ENCODE measurements around the gene REEP5. TPM values are rescaled to one million over a fixed set of nuclear protein-coding genes. Genes with fewer than 3 reads are reported as not detected.

The REEP5 gene
- total RNA-seq, 1 experiment from 2014 or later = 50.5 TPM

GRCh38 chr5:112857866-112858265, 64.2 kb downstream of the REEP5 start:
- intact Hi-C loops (cut with micrococcal nuclease; ENCODE audit: unreplicated experiment) = no loop called here
- Histone ChIP-seq H3K4me3 (ENCODE audit: low read depth, low read length, poor library complexity, severe bottlenecking) (no peak overlapping the region), H3K27ac (ENCODE audit: low read depth, low read length, poor library complexity, severe bottlenecking) (no peak overlapping the region), H3K4me1 (ENCODE audit: insufficient read depth, low read length, poor library complexity, severe bottlenecking) (peaks cover 9% of the 10 kb centered on the region), H3K36me3 (ENCODE audit: insufficient read depth, low read length, poor library complexity, severe bottlenecking) (peaks cover under 1% of the 10 kb centered on the region), H3K27me3 (replicated peaks; ENCODE audit: insufficient read depth, low read depth, low read length, poor library complexity) (peaks cover 6% of the 10 kb centered on the region), H3K9me3 (ENCODE audit: low read depth, low read length, poor library complexity, severe bottlenecking) (no peaks in the 10 kb centered on the region)
- POLR2A ChIA-PET (ENCODE audit: low non-redundant PET) = no interaction called here
- TF ChIP-seq CTCF (conservative IDR thresholded peaks at IDR 0.05; ENCODE audit: low read depth, low read length) (no peak), EZH2 (IDR thresholded peaks at IDR 0.05; ENCODE audit: borderline replicate concordance, low read depth, low read length, poor library complexity, severe bottlenecking) (no peak)
- no TSS peak for BruUV-seq (replicated peaks)
- CTCF ChIA-PET = no interaction called here
- no peak for DNase-seq (ENCODE audit: low spot score)

GRCh38 chr5:112854651-112855050, 67.4 kb downstream of the REEP5 start:
- Histone ChIP-seq H3K36me3 (ENCODE audit: insufficient read depth, low read length, poor library complexity, severe bottlenecking) (no peaks in the 10 kb centered on the region), H3K4me3 (ENCODE audit: low read depth, low read length, poor library complexity, severe bottlenecking) (no peak overlapping the region), H3K4me1 (ENCODE audit: insufficient read depth, low read length, poor library complexity, severe bottlenecking) (no peaks in the 10 kb centered on the region), H3K27me3 (replicated peaks; ENCODE audit: insufficient read depth, low read depth, low read length, poor library complexity) (peaks cover 6% of the 10 kb centered on the region), H3K9me3 (ENCODE audit: low read depth, low read length, poor library complexity, severe bottlenecking) (no peaks in the 10 kb centered on the region), H3K27ac (ENCODE audit: low read depth, low read length, poor library complexity, severe bottlenecking) (no peak overlapping the region)
- ChIA-PET CTCF (no interaction called here), POLR2A (ENCODE audit: low non-redundant PET) (no interaction called here)
- no peak for DNase-seq (ENCODE audit: low spot score)
- intact Hi-C loops (cut with micrococcal nuclease; ENCODE audit: unreplicated experiment) = no loop called here
- no TSS peak for BruUV-seq (replicated peaks)
- TF ChIP-seq EZH2 (IDR thresholded peaks at IDR 0.05; ENCODE audit: borderline replicate concordance, low read depth, low read length, poor library complexity, severe bottlenecking) (no peak), CTCF (conservative IDR thresholded peaks at IDR 0.05; ENCODE audit: low read depth, low read length) (no peak)

- TF ChIP-seq CTCF (conservative IDR thresholded peaks at IDR 0.05; ENCODE audit: low read depth, low read length) (no peak), EZH2 (IDR thresholded peaks at IDR 0.05; ENCODE audit: borderline replicate concordance, low read depth, low read length, poor library complexity, severe bottlenecking) (no peak)
- DNase-seq (ENCODE audit: low spot score) = no peak
- Histone ChIP-seq H3K27ac (ENCODE audit: low read depth, low read length, poor library complexity, severe bottlenecking) (no peak overlapping the region), H3K9me3 (ENCODE audit: low read depth, low read length, poor library complexity, severe bottlenecking) (no peaks in the 10 kb centered on the region), H3K27me3 (replicated peaks; ENCODE audit: insufficient read depth, low read depth, low read length, poor library complexity) (peaks cover 1% of the 10 kb centered on the region), H3K4me1 (ENCODE audit: insufficient read depth, low read length, poor library complexity, severe bottlenecking) (peaks cover 10% of the 10 kb centered on the region), H3K4me3 (ENCODE audit: low read depth, low read length, poor library complexity, severe bottlenecking) (no peak overlapping the region), H3K36me3 (ENCODE audit: insufficient read depth, low read length, poor library complexity, severe bottlenecking) (no peaks in the 10 kb centered on the region)
- intact Hi-C loops (cut with micrococcal nuclease; ENCODE audit: unreplicated experiment) = no loop called here
- BruUV-seq (replicated peaks) = no TSS peak
- ChIA-PET POLR2A (ENCODE audit: low non-redundant PET) (no interaction called here), CTCF (no interaction called here)
Measured at GRCh38 chr5:112849912-112850311, 72.1 kb downstream of the REEP5 start.
